HTR-8/SVneo (cell line): ENCODE results near the gene FILIP1L.
A peak's percentile ranks its signal among the peaks of the same experiment; 100 is the strongest.

ENCODE experiments used
- DNase-seq: peaks from one replicate; pipeline ENCODE4 v3.0.0; 2011; ENCODE audit warnings: low spot score, mixed read lengths; ENCODE audit not compliant: insufficient read length
- FAIRE-seq: peaks from 2 replicates; lab custom pipeline; 2011; peaks lifted over from hg19 to GRCh38; lab: Jason Lieb, UNC

The FILIP1L gene

DNA sequence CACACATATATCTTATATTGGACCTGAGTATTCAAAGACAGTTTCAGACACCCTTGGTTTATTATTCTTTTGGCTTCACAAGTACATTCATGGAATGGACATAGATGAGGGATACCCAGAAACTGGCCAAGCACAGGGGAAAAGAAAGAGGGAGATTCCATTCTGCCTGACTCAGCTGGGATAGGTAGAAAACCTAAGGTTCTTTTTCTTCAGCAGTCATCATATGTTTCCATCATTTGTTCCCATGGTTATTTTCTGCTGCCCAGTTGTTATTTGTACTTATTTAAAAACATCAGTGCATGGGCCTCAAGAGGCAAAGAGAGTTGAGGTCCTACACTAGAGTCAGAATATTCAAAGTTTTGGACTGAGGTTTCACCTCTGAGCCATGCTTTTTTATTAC lies 91.8 kb downstream of the FILIP1L start:
- FAIRE-seq (no peak), DNase-seq (no peak)

DNA sequence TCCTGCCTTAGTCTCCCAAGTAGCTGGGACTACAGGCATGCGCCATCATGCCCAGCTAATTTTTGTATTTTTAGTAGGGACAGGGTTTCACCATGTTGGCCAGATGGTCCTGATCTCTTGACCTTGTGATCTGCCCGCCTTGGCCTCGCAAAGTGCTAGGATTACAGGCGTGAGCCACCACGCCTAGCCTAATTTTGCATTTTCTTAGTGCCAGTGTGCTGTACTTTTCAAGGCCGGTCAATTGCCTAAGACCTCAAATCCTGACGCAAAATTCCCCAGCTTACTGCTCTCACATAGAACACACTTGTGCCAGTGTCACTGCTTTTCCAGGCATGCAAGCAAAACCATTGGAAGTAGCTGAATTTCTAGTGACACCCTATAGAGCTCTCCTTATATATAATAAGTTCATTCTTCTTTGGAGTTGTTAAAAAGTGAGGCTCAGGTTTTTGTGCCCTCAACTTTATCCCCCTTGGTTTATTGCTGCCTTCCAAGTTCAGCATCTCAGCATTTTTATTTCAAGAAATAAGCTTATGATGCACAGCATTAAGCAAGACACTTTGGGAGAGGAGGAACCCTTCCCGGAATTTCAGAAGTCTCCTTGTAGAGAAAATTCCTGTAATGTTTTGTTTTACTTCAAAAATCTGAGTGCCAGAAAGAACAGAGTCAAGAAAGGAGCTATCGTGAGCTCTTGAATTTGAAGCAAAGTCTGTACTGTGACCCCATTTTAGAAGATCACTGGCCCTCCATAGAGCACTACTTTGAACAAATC lies 93.2 kb downstream of the FILIP1L start:
- no peak for FAIRE-seq
- DNase-seq, result no peak

DNA sequence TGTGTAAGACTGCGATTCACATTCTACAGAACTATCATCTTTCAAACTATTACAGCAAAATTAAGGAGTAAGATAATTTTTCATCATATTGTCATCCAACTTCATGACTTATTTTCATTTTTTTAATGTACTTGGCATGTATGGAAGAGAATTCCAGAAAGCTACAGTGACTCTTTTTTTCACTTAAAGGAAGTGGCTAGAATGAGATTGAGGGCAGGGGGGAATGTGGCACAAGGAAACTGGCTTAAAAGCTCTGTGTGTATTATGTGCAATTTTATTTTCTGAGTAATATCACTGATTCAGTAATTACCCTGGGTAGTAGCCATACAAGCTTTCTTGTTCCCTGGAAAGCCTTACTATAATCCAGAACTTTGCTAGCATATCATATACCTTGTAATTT lies 94.6 kb downstream of the FILIP1L start:
- no peak for FAIRE-seq

DNA sequence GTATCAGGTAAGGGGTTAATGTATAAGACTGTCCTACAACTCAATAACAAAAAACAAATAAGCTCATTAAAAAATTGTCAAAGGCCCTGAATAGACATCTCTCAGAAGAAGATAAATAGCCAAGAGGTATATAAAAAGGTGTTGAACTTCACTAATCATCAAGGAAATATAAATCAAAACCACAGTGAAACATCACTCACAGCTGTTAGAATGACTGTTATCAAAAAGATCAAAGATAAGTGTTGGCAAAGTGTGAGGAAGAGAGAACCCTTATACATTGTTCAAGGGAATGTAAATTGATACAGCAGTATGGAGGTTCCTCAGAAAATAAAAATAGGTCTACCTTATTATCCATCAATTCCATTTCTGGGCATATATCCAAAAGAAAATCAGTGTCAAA lies 95.5 kb downstream of the FILIP1L start:
- FAIRE-seq, result no peak
- DNase-seq, result no peak

More for the DNA sequence above, 94.6 kb downstream of the FILIP1L start:
- DNase-seq, result no peak

DNA sequence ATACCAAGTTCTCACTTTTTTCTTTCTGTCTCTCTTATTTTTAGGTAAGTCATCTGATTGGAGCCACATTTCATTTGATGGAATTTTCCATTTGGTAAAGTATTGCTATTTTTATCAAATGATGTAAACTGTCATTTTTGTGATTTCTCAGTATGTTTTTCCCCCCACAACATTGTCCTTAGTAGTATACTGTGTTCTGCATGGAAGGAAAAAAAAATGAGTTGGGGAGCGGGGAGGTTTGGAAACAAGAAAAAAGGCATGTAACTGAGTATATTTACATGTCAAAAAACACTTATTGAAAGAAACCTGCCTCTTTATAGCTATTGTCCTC lies 104.2 kb downstream of the FILIP1L start:
- FAIRE-seq, result no peak
- DNase-seq, result no peak

DNA sequence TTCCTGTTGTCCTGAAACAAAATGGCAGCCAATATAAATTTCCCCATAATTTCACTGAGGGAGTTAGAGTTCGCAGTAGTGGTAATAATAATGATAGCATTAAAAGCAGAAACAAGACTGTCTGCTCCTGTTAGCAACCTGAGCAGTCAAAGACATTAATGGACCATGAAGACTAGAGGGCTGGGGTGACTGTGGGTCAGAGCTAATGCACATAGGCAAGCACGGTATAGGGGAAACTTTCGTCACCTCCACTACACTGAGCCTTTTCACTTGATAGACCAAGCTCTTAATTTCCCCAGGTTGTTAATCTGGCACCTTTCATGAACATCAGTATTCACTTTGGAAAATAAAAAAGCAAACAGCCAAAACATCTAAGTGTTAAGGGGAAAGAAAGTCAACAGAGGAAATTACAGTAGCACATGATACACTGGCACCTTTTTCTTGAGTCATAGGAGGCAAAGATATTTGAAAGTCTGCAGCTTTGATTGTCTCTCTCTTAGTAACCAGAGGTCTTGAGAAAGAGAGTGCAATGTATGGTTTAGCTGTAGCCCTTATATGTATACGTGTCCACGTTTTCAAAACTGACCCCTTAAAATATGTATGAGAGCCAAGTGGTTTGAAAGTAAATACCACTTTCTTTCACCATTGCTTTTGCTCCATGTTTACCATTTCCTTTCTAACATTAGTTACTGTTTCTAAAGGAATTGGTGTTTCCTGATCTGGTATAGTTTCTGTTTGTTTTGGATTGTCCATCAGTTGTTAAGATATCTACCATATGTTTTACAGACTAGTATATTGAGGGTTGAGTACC lies 104.8 kb downstream of the FILIP1L start:
- DNase-seq, result no peak
- peak; percentile 38 for FAIRE-seq

DNA sequence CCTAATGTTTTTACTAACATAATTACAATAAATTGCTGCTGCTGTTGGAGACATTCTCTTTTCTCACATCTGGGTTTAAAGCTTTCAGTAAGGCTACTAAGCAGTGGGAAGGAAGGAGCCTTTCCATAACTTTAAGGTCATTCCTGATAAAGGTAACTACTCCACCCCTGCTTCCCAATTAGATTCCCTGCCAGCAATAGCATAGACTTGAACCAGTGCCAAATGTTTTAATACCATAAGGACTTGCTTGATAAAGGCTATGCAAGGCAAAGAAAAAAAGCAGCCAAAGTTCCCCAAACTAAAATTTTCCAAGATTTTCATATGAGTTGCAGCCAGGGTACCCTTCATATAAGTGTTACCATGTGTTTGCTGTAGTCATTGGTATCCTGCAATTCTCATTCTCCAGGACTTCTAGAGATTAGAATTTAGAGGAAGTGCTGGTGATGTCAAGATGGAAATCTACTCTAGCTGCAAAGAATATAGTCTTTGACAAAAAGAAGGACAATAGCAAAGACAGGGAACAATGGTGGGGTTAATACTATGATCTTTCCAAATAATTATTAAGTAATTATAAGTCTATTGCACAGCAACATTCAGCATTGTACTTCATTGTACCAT lies 106.1 kb downstream of the FILIP1L start:
- FAIRE-seq, result no peak

DNA sequence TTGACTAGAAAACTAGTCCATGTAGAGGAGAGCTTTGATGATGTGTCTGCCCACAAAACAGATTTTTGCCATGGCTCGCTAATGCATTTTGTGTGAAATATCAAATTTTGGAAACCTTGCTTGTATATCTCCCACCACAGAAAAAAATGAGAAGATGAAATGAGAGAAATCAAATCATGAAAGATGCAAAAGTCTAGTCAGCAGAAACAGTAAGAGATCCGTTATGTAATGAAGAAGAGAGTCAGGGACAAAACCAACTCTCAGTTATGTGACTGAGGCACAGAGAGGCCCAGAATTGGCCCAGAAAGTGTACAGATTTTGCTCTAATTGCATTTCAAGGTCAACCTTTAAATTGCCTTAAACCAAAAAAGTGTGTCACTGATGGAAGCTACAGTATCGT lies 107.0 kb downstream of the FILIP1L start:
- FAIRE-seq (no peak), DNase-seq (no peak)

More for the DNA sequence above, 106.1 kb downstream of the FILIP1L start:
- no peak for DNase-seq

DNA sequence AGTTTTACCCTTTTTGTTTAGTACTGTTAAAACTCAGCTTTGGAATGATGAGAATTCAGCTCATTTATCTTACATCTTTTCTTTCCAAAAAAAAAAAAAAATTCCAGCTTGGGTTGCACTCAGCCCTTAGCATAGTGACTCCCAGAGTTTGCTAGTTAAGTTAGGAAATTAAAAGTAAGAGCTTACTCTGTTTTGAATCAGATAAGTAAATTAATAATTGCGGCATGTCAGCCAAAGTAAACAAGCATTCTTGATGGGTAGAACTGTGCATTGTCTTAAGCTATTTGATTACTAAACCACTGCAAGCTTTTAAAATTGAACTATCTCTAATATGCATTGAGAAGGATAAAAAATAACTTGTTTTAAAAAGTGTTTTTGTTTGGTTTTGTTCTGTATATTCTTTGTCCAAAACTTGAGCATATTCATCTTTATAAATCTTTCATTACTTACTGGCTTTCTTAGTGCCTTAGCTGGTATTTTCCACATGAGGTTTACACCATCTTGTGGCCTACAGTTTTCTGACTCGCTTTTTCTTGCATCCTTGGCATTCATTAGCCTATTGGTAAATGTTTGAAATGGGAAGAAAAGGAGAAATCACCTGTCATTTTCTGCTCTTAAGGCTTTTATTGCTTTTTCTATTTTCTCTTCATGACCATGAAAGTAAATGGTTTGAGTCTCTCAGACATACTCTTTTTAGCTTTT lies 107.6 kb downstream of the FILIP1L start:
- no peak for FAIRE-seq
- no peak for DNase-seq

DNA sequence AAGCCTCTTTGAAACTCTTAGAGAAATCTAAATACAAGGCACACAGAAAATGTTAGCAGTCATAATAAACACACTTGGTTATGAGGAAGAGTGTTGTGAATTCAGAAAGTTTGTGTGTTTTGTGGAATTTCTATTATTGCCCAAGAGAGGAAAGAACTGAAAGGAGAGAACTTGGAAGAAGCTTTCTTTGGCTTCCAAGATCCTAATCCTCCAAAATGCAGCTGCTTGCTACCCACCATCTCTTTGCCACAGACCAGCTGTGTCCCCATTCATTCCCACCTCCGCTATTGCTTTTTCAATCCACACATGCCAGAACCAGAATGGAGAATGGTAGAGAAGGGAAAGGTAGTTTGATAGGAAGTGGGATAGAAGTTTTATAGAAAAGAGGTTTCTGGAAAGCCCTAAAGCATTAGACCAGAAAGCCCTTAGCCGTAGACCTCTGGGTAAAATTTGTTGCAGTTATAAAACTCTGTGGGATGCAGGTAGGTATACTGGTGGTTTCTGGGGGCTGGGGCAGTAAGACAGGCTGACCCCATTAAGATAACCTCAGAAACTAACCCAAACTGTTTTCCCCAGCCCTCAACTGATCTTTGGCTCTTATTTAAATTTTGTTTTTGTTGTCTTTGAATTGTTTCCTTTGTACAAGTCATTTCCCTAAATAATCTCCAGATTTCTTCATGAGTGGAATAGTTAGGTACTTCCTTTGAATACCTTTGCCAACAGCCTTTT lies 108.5 kb downstream of the FILIP1L start:
- no peak for DNase-seq
- no peak for FAIRE-seq

DNA sequence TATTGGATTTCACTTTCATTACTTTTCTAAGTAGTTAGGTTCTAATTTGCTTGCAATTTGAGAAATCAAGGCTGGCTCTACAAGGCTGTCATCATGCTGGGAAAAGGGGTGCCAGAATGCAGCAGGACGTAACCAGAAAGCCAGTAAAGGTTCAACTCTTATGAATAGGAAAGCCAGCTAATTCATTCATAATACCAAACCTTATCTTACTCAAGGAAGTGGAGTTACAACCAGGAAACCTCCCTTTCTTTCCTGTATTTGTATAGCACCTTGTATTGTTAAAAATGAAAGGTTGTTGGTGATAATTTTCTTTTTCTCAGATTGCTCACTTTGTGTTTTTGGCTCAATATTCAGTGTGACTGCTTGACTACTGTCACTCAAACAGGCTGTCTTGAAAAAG lies 109.4 kb downstream of the FILIP1L start:
- DNase-seq, result no peak
- no peak for FAIRE-seq

DNA sequence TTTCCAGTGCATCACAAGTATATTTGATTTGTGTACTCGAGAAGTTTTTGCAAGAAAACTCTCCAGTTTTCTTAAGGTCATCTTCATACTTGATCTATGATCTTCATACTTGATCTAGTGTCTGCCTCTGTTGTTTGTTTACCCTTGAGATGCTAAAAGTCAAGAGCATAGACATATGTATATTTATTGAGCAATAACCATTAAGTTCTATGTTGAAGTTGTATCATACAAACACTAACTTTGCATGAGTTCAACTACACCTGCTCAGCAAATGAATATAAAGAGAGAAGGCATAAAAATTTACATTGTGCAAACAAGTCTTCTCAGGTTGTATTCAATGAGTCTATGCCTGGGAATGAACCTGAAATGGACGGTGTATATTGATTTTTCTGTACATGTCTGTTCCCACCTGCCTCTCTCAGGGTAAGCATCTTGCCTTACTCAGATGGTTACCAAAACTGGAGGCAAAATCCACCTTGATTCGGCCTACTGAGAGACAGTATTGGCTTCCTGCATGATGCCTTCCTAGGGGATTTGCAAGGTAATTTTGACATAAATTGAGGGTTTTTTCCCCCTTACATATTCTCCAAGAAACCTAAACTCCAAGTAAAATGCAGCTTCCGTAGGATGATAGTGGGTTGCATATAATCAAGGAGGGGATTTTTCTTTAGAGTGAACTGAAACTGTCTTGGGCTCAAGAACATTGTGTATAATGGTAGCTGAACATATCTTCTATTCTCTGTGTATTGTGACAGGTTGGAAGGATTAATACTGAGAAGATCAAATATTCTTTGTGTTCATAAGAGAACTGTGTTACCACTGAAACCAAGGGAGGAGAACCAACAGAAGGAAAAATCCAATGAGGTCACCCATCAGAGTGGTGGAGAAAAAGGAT lies 110.4 kb downstream of the FILIP1L start:
- DNase-seq (no peak), FAIRE-seq (no peak)

DNA sequence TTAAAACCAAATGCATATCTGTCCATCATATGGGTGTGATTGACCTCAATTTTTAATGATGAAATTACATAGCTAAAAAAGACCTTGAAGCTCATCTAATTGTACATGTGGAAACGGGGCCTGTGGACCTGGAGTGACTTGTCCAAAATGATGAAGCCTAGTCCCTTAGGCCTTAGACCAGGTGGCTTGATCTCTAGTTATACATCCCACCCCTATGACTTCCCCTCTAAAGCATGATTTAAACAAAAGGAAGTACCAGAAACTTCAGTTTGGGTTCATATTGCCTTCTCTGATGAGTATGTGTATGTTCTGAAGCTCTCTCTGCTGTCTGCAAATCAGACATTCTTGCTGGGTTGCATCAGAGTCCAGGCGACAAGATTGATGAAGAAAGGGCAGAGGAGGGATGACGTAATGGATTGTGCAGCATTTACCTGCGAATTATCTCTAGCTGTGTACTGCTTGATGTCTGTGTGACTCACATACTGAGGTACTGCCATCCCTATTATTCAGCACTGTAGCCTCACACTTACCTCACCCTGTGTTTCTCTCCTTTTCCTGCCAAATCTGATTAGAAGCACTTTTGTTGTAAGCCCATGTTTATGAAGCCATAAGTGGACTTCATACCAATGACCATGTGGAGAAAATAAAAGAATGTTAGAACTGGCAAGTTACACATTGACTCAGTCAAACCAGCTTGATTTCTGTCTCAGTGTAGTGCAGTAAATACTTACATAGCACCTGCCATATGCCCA lies 111.5 kb downstream of the FILIP1L start:
- DNase-seq (peak; percentile 69), FAIRE-seq (peak; percentile 89)

DNA sequence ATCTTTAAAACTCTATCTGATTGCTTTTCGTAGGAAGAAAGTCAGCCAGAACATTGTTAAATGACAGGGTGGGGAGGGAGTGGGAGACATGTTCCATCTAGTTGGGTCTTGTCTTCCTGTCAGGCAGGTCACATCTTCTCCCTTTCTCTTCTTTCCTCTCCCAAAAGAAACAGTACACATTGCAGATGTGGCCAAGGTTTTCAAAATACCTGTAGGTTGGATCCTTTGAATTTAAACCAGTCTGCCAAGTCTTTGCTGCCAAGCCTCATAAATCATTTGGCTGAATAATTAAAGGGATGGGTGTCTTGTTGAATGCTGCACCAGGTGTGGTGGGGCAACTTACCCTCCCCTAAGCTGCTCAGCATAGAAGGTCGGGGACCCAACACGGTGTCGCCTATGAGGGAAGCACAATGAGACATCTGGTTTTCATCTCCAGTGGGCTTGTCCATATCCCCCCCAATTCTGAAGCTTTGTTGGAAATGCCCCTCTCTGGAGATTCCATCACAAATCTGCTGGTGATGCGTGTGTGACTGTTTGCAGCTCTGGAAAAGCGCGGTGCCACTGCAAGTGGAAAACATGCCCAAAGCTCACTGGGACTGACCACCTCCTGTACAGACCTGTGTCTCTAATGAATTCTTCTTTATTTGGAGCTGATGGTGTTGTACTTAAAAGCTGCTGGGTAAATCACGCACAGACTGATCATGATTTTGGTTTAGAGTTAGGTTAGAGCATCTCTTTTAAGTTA lies 112.6 kb downstream of the FILIP1L start:
- FAIRE-seq (no peak), DNase-seq (no peak)

DNA sequence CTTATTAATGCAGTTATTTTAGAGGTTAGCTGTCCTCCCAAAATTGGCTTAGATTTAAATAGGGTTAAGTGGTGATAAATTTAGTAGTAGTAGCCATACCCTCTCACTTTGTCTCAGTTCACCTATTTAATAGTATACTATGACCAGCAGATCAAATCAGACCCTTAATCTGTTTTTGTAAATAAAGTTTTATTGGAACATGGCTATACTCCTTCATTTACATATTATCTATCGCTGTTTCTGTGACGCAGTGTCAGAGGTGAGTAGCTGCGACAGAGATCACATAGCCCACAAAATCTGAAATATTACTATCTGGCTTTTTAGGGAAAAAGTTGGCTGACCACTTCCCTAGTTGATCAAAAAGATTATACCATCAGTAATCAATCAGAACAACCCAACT lies 113.2 kb downstream of the FILIP1L start:
- no peak for FAIRE-seq
- DNase-seq, result no peak

DNA sequence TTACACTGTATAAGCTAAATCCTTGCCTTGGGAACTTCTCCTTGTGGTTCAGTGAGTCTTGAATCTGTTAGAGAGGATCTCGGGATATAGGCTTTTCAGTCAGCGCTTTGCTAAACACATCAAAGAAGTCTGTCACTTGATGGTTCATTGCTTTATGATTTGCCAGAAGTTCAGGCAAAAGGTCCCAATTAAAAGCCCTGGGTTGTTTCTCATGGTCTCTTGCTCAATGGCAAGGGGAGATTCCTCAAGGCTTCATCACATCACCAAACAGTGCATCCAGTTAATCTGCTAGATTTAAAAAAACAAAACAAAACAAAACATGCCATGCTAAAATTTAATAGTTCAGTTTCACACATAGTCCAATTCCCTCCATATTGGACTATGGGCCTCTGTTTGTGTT lies 114.8 kb downstream of the FILIP1L start:
- no peak for FAIRE-seq

DNA sequence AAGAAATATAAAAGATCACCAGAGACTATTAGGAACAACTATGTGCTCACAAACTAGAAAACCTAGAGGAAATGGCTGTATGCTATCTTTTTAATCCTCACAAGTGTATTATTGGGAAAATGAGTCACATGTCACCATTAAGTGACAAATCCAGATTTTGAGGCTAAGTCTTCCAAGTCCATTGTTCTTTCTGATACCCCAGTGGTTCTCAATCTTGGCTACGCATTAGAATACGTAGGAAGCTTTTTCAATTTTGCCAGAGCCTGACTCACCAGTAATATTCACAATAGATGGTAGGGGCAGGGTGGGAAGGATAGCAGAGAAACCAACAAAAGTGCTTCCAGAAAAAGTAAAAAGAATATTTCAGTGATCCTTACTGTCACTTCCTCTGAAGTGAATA lies 117.0 kb downstream of the FILIP1L start:
- FAIRE-seq, result no peak
- DNase-seq, result no peak

More for the DNA sequence above, 114.8 kb downstream of the FILIP1L start:
- DNase-seq, result no peak

DNA sequence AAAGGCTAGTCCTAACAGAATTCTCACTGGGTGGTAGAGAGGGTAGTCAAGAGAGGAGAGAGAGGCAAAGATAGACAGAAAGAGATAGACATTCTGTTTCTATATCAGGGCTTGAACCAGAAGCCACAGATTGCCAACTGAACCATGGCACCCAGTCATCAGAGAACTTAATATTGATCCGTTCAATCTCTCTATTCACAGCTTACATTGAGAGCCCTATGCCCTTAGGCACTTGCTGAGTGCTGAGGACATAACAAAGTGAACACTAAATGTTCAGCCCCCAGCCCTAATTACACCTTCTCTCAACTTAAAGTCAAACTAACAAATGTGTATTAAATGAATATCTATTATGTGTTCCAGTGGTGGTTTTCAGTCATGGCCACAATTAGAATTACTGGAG lies 124.1 kb downstream of the FILIP1L start:
- FAIRE-seq, result no peak
- no peak for DNase-seq
